GM12891 (cell line): ENCODE measurements around the gene THADA.

Experiments used
- POLR2A ChIP-seq: IDR thresholded peaks from 2 replicates; pipeline ENCODE4 v1.6.1; 2011; ENCODE audit warnings: low read depth, low read length, control low read depth
- POLR2AphosphoS5 ChIP-seq: IDR thresholded peaks from 2 replicates; pipeline ENCODE4 v1.6.1; 2011; ENCODE audit warnings: low read depth, low read length, control low read depth
- SPI1 ChIP-seq: IDR thresholded peaks from 2 replicates; pipeline ENCODE4 v1.6.1; 2011; ENCODE audit warnings: low read depth, low read length, control low read depth
- TAF1 ChIP-seq: IDR thresholded peaks from 2 replicates; pipeline ENCODE4 v1.6.1; 2011; ENCODE audit warnings: low read depth, low read length, control low read depth

GRCh38 chr2:43317680-43318079 lies 278.2 kb downstream of the THADA start:
- no peak for TF ChIP-seq POLR2A
- no peak for TF ChIP-seq SPI1
- TF ChIP-seq TAF1: no peak
- TF ChIP-seq POLR2AphosphoS5: no peak
